GM19240 (cell line): ENCODE measurements around the gene MORF4L1.
A peak's percentile ranks its signal among the peaks of the same experiment; 100 is the strongest.
"Not testable (repeated sequence)": the region's sequence is repeated elsewhere in the genome, so short reads cannot be mapped to it uniquely, and the experiment has no call there.

Experiments
- DNase-seq: peaks from one replicate; pipeline ENCODE4 v3.0.0; 2011; ENCODE audit warnings: low spot score; ENCODE audit not compliant: insufficient read length

Gene MORF4L1

DNA sequence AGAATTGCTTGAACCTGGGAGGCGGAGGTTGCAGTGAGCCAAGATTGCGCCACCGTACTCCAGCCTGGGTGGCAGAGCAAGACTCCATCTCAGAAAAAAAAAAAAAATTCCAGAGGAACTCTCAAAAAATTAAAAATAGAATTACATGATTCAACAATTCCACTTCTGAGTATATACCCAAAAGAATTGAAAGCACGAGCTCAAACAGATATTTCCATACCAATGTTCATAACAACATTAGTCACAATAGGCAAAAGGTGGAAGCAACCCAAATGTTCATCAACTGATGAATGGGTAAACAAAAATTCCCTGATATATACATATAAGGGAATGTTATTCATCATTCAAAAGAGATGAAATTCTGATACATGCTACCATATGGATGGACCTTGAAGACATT, 16.9 kb upstream of the MORF4L1 start:
- no peak for DNase-seq

DNA sequence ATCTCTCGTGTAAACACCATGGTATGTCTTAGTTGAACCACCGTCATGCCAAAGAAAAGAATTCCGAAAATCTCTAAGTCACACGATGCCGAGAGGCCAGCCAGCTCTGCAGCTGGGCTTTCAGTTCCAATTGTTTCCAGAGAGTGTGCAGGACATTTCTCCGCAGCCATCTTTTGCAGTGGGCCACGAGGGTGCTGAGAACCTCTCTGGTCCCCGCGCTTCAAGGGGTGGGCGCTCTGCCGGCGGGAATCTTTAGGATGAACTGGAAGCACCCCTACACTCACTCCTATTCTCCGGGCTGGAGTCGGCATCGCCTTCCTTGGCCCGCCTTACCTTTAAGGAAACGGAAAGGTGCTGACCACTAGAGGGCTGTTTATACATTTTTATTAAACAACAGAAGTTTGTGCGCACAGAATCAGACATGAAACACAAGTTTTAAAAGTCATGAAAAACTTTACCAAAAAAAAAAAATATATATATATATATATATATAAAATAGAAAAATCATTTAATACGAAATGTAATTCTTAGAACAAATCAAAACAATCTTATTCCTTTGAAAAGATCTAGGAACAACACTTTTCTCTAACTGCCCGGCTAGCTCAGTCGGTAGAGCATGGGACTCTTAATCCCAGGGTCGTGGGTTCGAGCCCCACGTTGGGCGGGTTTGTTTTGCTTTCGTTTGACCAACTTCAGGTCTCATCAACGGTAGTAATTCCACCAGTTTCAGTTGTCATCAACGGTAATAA, 12.5 kb upstream of the MORF4L1 start:
- no peak for DNase-seq

DNA sequence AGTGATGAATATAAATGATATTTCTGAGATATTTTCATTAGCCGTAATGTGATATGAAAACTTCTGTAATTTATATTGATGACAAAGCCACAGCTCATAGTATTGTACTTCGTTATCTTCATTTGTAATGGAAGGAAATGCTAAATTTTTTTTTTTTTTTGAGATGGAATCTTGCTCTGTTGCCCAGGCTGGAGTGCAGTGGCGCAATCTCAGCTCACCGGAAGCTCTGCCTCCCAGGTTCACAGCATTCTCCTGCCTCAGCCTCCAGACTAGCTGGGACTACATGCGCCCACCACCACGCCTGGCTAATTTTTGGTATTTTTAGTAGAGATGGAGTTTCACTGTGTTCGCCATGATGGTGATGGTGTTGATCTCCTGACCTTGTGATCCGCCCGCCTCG, 7.1 kb upstream of the MORF4L1 start:
- not testable (repeated sequence) for DNase-seq

GRCh38 chr15:78866031-78866430, 6.7 kb upstream of the MORF4L1 start:
- not testable (repeated sequence) for DNase-seq

GRCh38 chr15:78866803-78867202, 5.9 kb upstream of the MORF4L1 start:
- no peak for DNase-seq

DNA sequence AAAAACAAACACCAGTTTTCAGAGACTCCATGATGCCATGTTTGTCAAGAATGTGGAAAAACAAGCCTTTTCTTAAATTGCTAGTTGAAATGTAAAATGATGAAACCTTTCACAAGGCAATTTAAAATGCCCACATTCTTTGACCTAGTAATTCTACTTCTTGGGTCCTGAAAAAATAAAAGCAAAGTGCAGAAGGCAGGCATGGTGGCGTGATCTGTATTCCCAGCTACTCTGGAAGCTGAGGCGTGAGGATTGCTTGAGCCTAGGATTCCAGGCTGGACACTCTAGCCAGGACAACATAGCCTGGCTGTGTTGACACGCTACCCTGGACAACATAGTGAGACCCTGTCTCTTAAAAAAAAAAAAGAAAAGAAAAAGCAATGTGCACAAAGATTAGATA, 4.3 kb upstream of the MORF4L1 start:
- no peak for DNase-seq

- DNase-seq, result not testable (repeated sequence)
Observed at GRCh38 chr15:78871483-78872127, 1.1 kb upstream of the MORF4L1 start.

DNA sequence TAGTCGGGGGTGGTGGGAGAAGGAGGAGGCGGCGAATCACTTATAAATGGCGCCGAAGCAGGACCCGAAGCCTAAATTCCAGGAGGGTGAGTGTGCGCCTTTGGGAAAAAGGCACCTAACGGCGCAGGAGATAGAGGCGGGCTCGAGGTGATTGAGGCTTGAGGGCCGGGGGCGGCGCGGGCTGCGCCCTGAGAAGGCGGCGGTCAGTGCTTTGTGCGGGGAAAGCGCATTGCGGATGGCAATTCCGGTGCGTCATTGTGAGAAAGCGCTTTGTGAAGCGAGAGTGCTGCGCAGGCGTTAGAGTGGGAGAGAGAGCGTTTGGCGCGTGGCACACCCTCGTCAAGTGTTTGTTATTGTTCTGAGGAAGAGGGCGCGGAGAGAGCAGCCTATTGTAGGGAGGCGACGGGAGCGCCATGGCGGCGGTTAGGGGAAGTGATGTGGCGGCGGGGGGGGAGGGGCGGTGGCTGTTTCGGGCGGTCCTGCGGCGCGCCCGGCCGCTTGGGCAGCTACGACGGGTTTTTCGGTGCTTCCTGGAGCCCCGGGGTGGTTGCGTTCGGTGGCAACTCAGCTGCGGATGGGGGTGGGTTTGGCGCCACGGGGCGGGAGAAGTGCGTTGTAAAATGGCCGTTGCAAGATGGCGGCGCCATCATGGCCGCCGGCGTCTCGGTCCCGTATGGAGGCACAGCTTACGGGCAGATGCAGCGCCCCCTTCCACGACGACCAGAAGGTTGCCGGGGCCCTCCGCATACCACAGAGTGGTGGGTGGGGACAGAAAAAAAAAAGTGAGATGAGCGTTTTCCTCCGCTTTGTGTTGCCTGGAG, 492 bp downstream of the MORF4L1 start:
- peak; percentile 41 for DNase-seq

- DNase-seq, result no peak
Observed at GRCh38 chr15:78873793-78874765, 1.4 kb downstream of the MORF4L1 start.

DNA sequence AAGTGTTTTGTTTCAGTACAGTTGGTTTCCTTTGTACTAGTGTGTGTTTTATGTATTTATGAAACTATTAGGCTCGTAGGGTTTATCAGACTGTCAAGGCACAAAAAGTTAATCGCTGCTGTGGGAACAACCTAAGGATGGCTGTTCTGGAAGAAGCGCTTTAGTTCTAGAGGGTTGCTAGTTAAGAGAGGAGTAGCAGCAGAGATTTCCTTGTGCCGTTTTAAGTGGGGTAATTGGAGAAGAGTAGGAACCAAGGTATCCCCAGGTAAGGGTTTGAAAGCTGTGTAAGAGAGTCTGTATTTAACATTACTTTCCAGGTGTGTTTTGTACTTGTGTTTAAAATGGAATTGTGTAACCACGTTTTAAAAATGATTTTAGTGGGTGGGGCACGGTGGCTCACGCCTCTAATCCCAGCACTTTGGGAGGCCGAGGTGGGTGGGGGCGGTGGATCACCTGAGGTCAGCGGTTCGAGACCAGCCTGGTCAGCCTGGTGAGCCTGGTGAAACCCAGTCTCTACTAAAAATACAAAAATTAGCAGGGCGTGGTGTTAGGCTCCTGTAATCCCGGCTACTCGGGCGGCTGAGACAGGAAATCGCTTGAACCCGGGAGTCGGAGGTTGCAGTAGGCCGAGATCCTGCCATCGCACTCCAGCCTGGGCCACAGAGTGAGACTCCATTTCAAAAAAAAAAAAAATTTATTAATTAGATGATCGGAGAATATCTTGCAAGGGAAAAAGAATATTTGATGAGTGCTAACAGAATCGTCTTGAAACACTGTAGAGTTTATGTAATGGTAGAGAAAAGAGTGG, 2.6 kb downstream of the MORF4L1 start:
- no peak for DNase-seq

DNA sequence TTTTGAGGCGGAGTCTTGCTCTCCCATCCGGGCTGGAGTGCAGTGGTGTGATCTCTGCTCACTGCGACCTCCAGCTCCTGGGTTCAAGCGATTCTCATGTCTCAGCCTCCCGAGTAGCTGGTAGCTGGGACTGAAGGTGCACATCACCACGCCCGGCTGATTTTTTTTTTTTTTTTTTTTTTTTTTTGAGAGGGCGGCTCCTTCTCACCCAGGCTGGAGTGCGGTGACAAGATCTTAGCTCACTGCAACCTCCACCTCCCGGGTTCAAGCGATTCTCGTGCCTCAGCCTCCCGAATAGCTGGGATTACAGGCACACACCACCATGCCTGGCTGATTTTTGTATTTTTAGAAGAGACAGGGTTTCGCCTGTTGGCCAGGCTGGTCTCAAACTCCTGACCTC, 4.3 kb downstream of the MORF4L1 start:
- DNase-seq, result not testable (repeated sequence)

- no peak for DNase-seq
Observed at GRCh38 chr15:78878356-78878755, 5.7 kb downstream of the MORF4L1 start.

- DNase-seq, result no peak
Observed at GRCh38 chr15:78879517-78880241, 7.0 kb downstream of the MORF4L1 start.

DNA sequence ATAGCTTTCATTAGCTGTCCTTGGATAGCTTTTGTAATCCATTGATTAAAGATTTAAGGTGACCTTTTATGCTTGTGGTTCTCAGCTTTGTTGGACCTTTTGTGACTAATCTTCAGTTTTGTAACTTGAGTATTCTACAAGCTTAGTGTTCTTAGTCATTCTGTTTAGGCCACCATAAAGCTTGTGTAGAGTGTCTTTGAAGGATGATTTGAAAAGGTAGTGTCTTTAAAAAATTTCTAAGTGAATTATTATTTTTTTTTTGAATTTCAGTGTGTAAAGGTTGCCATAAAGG, 7.5 kb downstream of the MORF4L1 start:
- DNase-seq, result no peak

GRCh38 chr15:78880813-78881212, 8.1 kb downstream of the MORF4L1 start:
- DNase-seq, result no peak

GRCh38 chr15:78881681-78882080, 9.0 kb downstream of the MORF4L1 start:
- no peak for DNase-seq

GRCh38 chr15:78889000-78889399, 16.3 kb downstream of the MORF4L1 start:
- no peak for DNase-seq

GRCh38 chr15:78893538-78893937, 20.8 kb downstream of the MORF4L1 start:
- no peak for DNase-seq

DNA sequence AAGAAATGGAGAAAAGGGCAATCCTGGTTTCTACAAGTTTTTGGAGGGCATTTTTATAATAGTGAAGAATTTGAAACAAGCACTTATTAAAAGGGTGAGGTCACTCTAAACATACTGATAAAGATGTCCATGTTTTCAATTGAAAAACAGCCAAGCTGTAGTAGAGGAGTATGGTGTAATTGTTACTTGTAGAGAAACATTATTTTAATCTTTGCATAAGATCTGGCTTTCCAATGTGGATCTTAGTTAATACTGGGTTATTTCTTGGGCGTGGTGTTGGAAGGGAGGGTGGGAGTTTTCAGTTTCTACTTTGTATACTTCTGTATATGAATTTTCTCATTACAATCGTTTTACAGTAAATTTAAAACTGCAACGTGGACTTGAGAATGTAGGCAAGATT, 22.8 kb downstream of the MORF4L1 start:
- DNase-seq, result no peak

GRCh38 chr15:78898540-78898939, 25.9 kb downstream of the MORF4L1 start:
- DNase-seq, result no peak
